GM04504 (cell line): ENCODE results near the gene CSNK1G2.

Source experiments
- DNase-seq: peaks from one replicate; pipeline ENCODE4 v3.0.0-alpha.2; 2012; ENCODE audit warnings: low read depth

The CSNK1G2 gene

DNA sequence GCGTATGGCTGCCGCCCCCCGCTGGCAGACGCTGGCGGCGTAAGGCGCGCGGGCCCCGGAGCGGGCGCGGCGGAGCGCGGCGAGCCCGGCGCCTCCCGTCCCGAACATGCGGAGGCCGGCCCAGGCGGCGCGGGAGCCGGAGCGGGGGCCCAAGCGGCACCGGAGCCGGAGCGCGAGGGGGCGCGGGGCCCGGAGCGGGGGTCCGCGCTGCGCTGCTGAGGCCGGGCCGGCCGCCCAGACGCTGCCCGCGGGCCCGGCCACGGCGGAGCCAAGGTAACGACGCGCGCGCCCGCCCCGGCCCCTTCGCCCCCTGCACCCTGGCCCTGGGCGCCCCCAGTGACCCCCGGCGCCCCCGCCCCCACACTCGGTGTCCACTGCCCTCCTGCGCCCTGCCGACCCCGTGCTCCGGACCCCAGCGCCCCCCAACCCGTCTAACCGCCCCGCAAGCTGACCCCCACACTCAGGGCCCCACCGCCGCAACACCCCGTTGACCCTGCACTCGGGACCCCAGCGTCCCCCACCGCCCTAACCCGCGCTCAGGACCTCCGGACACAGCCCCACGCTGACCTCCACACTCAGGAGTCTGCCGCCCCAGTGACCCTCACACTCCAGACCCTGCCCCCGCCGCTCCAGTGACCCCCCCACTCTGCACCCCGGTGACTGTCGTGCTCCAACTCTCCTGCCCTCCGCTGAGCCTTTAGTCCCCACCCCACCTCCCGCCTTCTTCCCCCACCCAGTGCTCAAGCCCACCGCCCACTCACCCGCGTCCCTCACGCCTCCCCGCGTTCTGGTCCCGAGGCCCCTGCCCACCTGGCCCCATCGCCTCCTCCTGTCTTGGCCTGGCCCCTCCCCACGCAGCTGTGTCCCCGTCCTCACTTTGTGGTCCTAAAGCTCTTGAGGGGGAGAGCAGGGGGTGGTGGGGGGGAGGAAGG lies at the start of gene CSNK1G2:
TSS of gene CSNK1G2 (plus strand) at position 27 of the 932 bp plus-strand sequence. CDS start 28,601 bp downstream, outside the sequence.
- no peak for DNase-seq

DNA sequence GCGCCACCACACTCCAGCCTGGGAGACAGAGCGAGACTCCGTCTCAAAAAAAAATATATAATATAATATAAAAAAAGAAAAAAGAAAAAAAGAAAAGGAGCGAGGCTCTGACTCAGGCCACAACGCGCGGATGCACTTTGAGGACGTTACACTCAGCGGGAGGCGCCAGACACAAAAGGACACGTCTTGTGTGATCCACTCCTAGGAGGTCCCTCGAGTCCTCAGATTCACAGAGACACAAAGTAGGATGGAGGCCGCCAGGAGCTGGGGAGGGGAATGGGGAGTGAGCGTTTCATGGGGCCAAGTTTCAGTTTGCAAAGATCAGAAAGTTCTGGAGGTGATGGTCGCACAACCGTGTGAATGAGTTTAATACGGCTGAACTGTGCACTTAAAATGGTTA lies 47.2 kb upstream of the CSNK1G2 start:
- DNase-seq: no peak

DNA sequence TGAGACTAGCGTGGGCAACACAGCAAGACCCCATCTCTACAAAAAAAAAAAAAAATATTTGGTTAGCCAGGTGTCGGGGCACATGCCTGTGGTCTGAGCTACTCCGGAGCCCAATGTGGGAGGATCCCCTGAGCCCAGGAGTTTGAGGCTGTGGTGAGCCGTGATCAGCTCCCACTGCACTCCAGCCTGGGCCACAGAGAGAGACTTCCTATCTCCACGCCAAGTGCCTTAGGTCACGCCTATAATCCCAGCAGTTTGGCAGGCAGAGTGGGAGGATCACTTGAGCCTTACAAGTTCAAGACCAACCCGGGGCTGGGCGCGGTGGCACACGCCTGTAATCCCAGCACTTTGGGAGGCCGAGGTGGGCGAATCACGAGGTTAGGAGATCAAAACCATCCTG lies 44.5 kb upstream of the CSNK1G2 start:
- no peak for DNase-seq

DNA sequence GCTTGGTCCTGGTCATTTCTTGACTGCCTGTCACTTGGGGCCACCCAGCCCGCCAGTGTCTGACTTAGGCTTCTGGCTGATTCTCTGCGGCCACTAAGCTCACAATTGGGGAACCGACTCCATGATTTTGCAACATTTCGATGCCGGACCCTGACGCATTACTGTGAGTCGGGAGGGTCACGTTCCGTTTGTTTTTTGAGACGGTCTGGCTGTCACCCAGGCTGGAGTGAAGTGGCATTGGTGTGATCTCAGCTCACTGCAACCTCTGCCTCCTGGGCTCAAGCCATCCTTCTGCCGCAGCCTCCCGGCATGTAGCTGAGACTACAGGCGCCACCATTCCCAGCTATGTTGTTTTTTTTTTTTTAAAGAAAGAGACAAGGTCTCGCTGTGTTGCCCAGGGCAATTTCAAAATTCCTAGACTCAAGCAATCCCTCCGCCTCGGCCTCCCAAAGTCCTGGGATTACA lies 39.0 kb upstream of the CSNK1G2 start:
- no peak for DNase-seq

DNA sequence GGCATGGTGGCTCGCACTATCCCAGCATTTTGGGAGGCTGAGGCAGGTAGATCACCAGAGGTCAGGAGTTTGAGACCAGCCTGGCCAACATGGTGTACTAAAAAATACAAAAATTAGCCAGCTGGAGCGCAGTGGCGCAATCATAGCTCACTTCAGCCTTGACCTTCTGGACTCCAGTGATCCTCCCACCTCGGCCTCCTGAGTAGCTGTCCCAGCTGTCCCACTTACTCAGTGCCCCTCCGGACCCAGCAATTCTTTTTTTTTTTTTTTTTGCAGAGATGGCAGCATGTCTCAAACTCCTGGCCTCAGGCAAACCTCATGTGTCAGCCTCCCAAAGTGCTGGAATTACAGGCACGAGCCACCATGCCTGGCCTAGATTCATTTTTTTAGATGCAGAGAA lies 38.0 kb upstream of the CSNK1G2 start:
- no peak for DNase-seq

DNA sequence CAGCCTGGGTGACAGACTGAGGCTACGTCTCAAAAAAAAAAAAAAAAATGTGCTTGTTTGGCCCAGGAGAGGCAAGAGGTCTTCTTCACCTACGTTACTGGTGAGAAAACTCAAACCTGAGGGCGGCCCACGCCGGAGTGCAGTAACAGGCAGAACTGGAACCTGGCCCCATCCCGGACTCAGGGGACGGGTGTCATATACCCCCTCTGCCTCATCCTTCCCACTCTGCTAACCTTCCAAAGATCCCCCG lies 36.2 kb upstream of the CSNK1G2 start:
- DNase-seq: no peak

DNA sequence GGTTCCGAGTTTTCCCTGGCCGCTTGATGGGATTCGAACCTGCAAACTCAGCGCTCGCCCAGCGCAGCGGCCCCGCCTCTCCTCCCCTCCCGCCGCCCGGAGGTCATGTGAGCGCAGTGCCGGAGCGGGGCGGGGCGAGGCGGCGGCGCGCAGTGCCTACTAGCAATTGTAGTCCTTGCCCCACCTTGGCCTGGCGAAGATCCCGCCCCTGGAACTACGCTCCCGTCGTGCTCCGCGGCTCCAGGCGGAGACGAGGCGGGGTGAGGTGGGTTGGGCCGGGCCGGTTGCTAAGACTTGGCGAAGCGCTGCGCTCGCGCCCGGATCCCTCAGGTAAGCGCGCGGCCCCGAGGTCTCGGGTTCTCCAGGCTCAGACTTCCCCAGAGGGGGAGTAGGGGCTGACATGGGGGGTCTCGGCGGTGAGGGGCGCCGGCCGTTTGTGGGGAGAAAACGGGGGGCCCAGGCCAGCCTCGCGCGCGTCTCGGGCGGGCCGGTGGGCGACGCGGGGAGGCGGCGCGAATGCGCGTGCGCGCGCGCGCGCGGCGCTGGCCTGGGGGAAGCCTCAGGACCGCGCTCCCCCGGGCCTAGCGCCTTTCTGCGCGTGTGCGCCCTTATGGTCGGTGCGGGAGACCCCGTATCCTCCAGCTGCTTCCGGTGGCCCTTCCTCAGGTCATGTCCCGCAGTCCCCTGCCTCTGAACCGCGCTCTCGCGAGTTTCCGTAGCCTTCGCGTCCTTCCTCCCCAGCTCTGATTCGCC lies 35.7 kb upstream of the CSNK1G2 start, which contains the start of the genes ADAT3 and SCAMP4:
TSS of gene ADAT3 (plus strand) at position 290 of the 753 bp plus-strand sequence. CDS start 6,649 bp downstream, outside the sequence.
TSS of gene SCAMP4 (plus strand) at position 290 of the 753 bp plus-strand sequence. CDS start 9,621 bp downstream, outside the sequence.
- DNase-seq: peak; percentile 98

DNA sequence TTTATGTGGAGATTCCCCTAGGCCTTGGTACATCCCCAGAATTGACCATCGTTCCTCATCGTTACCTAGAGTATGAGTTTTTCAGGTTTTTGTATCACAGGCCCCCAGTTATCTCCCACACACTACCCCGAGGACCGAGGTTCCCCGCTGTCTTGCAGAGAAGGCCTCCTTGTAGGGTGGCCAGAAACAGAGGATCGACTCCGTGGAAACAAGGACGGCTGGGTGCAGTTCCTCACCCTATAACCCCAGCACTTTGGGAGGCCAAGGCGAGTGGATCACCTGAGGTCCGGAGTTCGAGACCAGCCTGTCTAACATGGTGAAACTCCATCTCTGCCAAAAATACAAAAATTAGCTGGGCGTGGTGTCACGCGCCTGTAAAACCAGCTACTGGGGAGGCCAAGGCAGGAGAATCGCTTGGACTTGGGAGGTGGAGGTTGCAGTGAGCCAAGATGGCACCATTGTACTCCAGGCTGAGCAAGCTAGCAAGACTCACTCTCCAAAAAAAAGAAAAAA lies 35.1 kb upstream of the CSNK1G2 start:
- no peak for DNase-seq

DNA sequence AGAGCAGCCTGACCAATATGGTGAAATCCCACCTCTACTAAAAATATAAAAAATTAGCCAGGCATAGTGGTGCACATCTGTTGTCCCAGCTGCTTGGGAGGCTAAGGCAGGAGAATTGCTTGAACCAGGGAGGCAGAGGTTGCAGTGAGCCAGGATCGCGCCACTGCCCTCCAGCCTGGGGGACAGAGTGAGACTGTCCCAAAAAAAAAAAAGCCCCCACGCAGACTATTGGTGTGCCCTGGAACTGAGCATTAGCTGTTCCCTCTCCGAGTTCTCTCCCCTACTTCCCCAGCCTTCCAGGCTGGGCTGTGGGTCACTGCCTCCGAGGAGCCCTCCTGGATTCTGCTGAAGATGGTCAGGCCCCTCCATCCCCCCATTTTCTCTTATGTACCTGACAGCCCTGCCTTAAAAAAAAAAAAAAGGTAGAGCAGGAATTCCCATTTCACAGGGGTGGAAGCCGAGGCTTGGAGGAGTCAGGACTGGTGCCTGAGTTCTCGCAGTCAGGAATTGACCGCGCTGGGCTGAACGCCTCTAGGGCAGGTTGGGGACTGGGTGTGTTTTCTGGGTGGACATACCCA lies 33.9 kb upstream of the CSNK1G2 start:
- DNase-seq: no peak

DNA sequence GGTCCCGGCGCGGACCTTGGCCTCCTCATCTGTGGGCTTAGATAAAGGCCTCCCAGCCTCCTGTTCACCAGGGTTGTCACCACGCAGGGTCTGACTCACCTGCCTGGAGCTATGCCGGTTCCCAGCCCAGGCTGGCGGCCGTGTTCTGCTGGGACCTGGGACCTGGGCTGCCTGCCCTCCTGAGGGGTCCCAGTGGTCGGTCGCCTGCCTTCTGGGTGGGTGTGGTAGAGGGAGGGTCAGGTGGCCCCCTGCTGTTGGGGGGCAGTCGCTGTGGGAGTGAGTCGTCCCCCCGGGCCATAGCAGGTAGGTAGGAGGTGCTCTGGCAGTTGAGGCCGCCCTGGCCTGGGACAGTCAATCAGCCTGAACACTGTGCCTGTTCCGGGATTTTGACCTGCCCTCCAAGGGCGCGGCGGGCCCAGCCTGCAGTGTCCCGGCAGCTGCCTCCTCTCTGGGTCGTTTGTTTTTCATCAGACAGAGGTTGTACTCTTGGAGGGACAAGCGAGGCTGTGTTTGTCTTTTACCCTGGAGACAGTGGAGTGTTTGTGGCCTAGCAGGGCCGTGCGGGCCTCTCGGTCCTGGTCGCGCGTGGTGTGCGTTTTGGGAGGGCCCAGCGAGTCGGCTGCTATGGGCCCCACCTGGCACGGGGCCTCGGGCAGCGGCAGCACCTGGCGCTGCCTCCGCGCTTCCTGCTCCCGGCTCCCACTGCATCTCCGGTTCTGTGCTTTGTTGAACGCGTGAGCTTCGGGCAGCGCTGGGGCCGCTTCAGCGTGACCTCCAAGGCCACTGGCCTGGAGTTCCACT lies 33.2 kb upstream of the CSNK1G2 start:
- no peak for DNase-seq

DNA sequence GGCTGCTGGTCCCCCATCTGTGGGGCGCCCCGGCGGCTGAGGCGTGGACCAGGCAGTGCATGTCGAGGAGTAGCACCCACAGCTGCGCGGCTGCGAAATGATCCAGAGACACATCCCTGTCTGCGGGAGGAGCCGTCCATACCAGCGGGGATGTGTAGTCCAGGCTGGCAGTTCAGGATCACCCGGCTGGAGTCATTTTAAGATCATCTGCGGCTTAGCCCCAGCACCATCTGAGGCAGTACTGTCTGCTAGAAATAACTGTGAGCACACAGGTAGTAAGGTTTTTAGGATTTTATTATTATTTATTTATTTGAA lies 32.7 kb upstream of the CSNK1G2 start:
- no peak for DNase-seq

DNA sequence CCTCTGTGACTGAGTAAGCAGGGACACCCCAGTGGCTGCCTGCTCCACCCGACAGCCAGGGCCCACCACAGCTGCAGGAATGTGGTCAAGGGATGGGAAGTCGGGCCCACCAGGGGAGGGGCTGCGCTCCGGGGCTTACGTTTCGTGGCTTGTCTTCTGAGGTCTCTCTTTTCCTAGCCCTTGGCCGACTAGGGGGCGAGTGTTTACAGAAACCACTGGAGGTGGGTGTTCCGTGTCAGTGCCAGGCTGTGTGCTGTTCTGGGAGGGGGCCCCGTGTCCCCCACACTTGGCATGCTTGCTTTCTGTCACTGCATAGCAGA lies 31.3 kb upstream of the CSNK1G2 start:
- no peak for DNase-seq

DNA sequence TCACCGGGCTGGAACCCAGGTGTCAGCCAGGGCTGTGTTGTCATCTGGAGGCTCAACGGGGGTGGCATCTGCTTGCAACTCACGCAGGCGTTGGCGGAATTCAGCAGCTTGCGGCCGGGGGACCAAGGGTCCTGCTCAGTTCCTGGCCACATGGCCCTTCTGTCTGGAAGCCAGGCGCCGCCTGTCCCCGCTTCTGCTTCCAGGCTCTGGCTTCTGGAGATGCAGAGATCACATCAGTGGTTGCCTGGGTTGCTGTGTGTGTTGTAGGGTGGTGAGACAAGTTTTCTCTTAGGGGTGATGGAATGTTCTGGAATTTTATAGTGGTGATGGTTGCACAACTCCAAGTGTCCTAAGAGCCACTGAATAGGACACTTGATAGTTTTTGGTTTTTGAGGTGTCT lies 30.8 kb upstream of the CSNK1G2 start:
- DNase-seq: no peak

DNA sequence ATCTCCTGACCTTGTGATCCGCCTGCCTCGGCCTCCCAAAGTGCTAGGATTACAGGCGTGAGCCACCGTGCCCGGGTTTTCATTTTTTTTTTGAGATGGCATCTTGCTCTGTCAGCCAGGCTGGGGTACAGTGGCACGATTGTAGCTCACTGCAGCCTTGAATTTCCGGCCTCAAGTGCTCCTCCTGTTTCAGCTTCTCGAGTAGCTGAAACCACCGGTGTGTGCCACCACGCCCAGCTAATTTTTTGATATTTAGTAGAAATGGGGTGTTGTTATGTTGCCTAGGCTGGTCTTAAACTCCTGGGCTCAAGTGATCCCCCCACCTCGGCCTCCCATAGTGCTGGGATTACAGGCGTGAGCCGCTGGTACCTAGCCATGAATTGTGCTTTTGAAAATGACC lies 29.9 kb upstream of the CSNK1G2 start:
- DNase-seq: no peak

DNA sequence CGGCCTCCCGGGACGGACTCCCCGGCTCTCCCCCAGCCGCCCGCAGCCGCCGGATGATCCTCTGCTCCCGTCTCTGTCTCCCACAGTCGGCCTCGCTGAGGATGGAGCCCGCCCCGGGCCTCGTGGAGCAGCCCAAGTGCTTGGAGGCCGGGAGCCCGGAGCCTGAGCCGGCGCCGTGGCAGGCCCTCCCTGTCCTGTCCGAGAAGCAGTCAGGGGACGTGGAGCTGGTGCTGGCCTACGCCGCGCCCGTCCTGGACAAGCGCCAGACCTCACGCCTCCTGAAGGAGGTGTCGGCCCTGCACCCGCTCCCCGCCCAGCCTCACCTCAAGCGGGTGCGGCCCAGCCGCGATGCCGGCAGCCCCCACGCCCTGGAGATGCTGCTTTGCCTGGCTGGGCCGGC lies 29.0 kb upstream of the CSNK1G2 start:
- DNase-seq: no peak

DNA sequence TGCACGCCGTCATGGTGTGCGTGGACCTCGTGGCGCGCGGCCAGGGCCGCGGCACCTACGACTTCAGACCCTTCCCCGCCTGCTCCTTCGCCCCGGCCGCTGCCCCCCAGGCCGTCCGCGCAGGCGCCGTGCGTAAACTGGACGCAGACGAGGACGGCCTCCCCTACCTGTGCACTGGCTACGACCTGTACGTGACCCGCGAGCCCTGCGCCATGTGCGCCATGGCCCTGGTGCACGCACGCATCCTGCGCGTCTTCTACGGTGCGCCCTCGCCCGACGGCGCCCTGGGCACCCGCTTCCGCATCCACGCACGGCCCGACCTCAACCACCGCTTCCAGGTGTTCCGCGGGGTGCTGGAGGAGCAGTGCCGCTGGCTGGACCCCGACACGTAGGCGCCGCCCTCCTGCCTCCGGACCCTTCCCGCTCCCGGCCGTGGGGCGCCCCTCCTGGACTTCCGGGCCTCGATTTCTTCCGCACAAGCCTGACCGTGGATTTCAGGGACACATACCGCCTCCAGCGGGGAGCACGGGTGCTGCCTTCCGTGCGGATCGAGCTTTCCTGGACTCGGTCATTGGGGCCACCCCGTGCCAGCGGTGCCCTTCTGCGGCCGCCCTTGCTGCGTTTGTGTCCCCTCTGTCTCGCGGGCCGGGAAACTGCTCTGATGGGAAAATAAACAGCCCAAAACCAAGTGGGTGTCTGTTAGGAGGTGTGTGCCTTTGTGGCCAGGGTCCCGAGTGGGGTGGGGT lies 28.0 kb upstream of the CSNK1G2 start:
- no peak for DNase-seq

DNA sequence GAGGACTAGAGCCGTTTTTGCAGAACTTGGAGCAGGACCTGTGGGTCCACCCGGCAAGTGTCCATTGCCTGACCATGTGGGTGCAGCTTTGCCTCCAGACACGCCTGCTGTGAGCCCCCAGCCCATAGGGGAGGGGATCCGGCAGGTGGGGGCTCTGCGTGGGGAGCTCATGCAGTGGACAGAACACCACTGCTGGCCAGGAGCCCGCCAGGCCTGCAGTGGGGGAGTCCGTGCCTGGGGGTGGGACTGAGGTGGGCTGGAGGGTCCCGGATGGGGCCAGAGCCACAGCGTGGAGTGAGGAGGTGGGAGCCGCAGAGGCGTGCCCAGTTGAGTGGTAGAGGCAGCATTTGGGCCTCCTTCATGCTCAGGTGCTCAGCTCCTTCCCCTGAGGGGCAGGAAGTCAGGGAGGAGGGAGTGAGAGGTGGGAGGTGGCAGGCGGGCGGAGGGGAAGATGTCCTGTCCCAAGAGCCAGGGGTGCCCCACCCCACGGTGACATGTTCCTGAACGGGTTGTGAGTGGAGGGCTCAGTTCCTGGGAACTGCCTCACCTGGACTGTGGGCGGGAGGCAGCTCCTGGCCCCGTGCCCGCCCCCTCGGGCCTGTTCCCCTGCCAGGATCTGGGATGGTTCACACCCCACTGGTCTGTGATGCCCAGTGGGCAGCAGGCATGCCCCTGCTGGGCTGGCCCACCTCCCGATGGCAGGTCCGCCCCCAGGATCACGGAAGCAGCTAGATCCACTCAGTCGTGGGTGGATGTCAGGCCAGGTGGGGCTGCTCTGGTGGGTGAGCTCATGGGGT lies 27.0 kb upstream of the CSNK1G2 start:
- no peak for DNase-seq

DNA sequence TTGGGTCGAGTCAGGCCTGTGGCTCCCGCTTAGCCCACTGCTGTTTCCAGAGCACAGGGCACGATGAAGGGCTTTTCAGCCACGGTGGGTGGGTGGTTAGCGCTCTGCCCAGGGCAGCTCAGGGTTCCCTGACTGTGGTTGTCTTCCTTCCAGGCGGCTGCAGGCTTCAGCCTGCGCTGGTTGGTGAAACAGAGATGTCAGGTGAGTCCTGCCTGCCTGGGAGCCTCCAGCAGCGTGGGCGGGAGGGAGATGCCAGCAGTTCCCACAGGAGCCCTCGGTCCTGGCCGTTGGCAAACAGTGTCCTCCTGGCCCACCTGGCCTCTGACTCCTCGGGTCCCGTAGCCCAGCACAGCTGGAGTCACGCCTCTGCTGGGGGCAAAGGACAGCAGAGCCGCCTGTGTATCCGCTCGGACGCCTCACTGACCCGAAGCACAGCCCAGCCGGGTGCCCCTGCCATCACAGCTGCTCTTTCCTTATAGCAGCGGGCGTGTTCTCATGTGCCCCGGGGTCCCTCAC lies 26.1 kb upstream of the CSNK1G2 start:
- no peak for DNase-seq

DNA sequence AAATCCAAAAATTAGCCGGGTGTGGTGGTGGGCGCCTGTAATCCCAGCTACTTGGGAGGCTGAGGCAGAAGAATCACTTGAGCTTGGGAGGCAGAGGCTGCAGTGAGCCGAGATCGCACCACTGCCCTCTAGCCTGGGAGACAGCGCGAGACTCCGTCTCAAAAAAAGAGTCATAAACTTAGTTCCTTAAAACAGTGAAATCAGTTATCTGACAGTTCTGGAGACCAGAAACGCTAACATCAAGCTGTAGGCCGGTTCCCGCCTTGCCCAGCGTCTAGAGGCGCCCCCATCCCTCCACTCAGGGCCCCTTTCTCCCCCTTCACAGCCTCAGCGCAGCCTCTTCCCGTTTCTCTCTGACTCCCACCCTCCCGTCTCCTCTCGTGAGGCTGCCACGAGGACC lies 23.8 kb upstream of the CSNK1G2 start:
- DNase-seq: no peak

DNA sequence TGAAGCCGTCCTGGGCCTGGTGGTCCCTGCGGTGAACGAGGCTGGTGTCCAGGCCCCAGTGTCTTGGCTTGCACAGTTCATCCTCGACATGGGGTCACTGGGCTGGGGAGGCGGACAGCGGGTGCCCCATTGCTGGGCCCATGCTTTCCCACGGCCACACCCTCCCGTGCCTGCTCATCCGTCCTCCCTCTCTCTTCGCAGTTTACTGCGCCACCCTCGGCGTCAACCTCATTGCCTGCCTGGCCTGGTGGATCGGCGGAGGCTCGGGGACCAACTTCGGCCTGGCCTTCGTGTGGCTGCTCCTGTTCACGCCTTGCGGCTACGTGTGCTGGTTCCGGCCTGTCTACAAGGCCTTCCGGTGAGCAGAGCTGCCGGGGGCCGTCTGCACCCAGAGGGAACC lies 23.0 kb upstream of the CSNK1G2 start:
- no peak for DNase-seq
